Measurements from ENCODE around the gene ABCA12. TPM values are rescaled to one million over a fixed set of nuclear protein-coding genes. Genes with fewer than 3 reads are reported as not detected.

The ABCA12 gene
- total and polyA plus RNA-seq, 7 experiments from 2014 or later = not detected

DNA sequence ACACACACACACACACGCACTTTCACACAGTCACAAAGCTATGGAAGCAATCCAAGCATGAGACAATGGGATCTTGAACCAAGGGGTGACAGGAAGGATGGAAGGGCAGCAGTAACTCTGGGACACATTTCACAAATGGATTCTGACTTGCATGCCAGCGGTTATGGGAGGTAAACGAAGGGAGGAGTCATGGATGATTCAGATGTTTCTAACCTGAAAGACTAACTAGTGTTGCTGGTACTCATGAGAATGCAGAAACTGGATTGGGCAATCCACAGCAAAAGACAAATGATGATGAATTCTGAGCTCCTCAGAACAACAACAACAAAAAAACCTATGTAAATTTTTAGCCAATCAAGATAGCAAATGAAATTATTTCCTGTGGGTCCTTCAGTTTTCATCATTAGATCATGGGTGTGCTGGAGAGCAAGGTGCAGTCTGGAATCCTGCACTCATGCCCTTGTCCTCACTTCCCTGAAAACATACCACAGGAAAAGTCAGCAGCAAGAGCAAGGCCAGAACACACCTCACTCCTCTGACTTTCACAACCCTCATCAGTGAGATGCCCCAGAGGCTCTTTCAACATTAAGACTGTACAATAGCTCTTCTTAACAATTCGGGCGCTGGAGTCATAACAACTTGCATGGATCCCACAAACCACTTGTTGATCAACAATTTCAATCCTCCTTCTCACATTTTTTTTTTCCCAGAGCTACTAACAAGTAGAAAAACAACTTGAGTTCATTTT is 32.6 kb downstream of the ABCA12 start:
- Mint-ChIP-seq H3K36me3 (no peaks in the 10 kb centered on the region), H3K27me3 (peaks cover 0 to 5% (median 3%) of the 10 kb centered on the region in 5 donors), H3K27ac (no peak overlapping the region), H3K4me1 (no peaks in the 10 kb centered on the region), H3K4me3 (no peak overlapping the region), H3K9me3 (peaks cover 0 to 7% (median 0%) of the 10 kb centered on the region in 11 donors)
- Histone ChIP-seq H3K4me1 (ENCODE audit: control insufficient read depth in 2 of 2, insufficient read depth in 2 of 2, low read length in 2 of 2) (no peaks in the 10 kb centered on the region), H3K9me3 (ENCODE audit: control insufficient read depth in 2 of 3, low read length in 3 of 3) (no peaks in the 10 kb centered on the region), H3K27ac (ENCODE audit: low read depth, low read length) (no peak overlapping the region), H3K36me3 (ENCODE audit: control insufficient read depth in 2 of 3, insufficient read depth in 3 of 3, low read length in 3 of 3) (no peaks in the 10 kb centered on the region), H3K4me3 (ENCODE audit: low read length) (no peak overlapping the region), H3K27me3 (ENCODE audit: control insufficient read depth in 2 of 2, insufficient read depth in 2 of 2, low read length in 2 of 2) (peaks cover 0 to 3% of the 10 kb centered on the region in 2 donors)
- no peak for DNase-seq
- no peak for ATAC-seq
- POLR2A ChIA-PET = no interaction called here
- CTCF ChIA-PET = interaction anchor here (0.6 kb wide), 1 partner anchor 11 kb away, joined by 3 read pairs; no protein-coding TSS in a partner anchor
- intact Hi-C loops (cut with micrococcal nuclease) = no loop called here

DNA sequence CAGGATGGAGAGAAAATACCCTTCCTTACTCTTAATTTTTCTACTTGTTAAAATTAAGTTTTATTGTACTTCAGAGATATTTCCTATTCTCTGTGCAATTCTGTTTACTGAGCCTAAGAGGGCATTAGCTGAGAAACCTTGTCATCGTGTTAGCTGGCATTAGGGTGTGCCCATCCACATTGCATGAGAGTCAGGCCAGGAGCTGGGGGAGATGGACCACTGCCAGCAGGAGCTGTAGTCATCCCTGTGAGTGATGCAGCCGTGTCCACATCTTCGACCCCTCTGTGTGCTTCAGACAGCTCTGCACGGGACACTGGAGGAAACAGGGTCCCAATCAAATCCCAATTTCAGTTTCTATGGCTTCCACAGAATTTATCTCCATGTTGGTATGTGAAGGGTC is 34.2 kb downstream of the ABCA12 start:
- H3K9me3 Mint-ChIP-seq = peaks cover 0 to 7% (median 0%) of the 10 kb centered on the region in 11 donors
- Histone ChIP-seq H3K27me3 (ENCODE audit: control insufficient read depth in 2 of 2, insufficient read depth in 2 of 2, low read length in 2 of 2) (peaks cover 0 to 3% of the 10 kb centered on the region in 2 donors), H3K4me3 (ENCODE audit: low read length) (no peak overlapping the region), H3K4me1 (ENCODE audit: control insufficient read depth in 2 of 2, insufficient read depth in 2 of 2, low read length in 2 of 2) (no peaks in the 10 kb centered on the region), H3K27ac (ENCODE audit: low read depth, low read length) (no peak overlapping the region), H3K36me3 (ENCODE audit: control insufficient read depth in 2 of 3, insufficient read depth in 3 of 3, low read length in 3 of 3) (no peaks in the 10 kb centered on the region), H3K9me3 (ENCODE audit: control insufficient read depth in 2 of 3, low read length in 3 of 3) (no peaks in the 10 kb centered on the region)
- H3K27me3 Mint-ChIP-seq = peaks cover 0 to 3% (median 0%) of the 10 kb centered on the region in 5 donors
- H3K27ac Mint-ChIP-seq = no peak overlapping the region
- ChIA-PET CTCF (no interaction called here), POLR2A (no interaction called here)
- H3K36me3 Mint-ChIP-seq = no peaks in the 10 kb centered on the region
- H3K4me1 Mint-ChIP-seq = no peaks in the 10 kb centered on the region
- DNase-seq (no peak), ATAC-seq (no peak)
- intact Hi-C loops (cut with micrococcal nuclease) = no loop called here
- no peak overlapping the region for H3K4me3 Mint-ChIP-seq

DNA sequence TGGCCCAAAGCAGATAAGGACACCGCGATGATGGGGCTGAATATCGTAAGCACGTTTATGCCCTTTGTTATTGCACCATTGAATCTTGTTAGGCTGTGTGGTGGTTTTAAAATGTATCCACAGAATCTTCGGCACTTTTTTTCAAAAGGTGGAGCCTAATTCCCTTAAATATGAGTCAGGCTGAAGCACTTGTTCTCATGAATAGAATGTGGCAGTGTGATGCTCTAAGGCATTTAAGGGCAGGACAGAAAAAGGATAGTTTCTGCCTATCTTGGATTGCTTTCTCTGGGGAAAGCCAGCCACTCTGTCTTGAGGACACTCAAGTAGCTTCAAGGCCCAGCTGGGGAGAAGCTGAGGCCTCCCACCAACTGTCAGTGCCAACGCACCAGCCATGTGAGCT is 39.6 kb downstream of the ABCA12 start:
- no peak overlapping the region for H3K4me3 Mint-ChIP-seq
- ATAC-seq (no peak), DNase-seq (no peak)
- ChIA-PET CTCF (no interaction called here), POLR2A (no interaction called here)
- no peak overlapping the region for H3K27ac ChIP-seq (ENCODE audit: low read depth, low read length)
- no peaks in the 10 kb centered on the region for H3K36me3 Mint-ChIP-seq
- H3K9me3 ChIP-seq (ENCODE audit: control insufficient read depth in 2 of 3, low read length in 3 of 3) = no peaks in the 10 kb centered on the region
- intact Hi-C loops (cut with micrococcal nuclease) = no loop called here
- no peaks in the 10 kb centered on the region for H3K4me1 Mint-ChIP-seq
- peaks cover 0 to 3% (median 0%) of the 10 kb centered on the region in 5 donors for H3K27me3 Mint-ChIP-seq
- no peaks in the 10 kb centered on the region for H3K36me3 ChIP-seq (ENCODE audit: control insufficient read depth in 2 of 3, insufficient read depth in 3 of 3, low read length in 3 of 3)
- no peak overlapping the region for H3K27ac Mint-ChIP-seq
- no peaks in the 10 kb centered on the region for H3K4me1 ChIP-seq (ENCODE audit: control insufficient read depth in 2 of 2, insufficient read depth in 2 of 2, low read length in 2 of 2)
- H3K9me3 Mint-ChIP-seq = peaks cover 0 to 7% (median 0%) of the 10 kb centered on the region in 11 donors
- no peak overlapping the region for H3K4me3 ChIP-seq (ENCODE audit: low read length)
- no peaks in the 10 kb centered on the region for H3K27me3 ChIP-seq (ENCODE audit: control insufficient read depth in 2 of 2, insufficient read depth in 2 of 2, low read length in 2 of 2)

- intact Hi-C loops (cut with micrococcal nuclease) = no loop called here
- no peaks in the 10 kb centered on the region for H3K27me3 ChIP-seq (ENCODE audit: control insufficient read depth in 2 of 2, insufficient read depth in 2 of 2, low read length in 2 of 2)
- no peak overlapping the region for H3K27ac ChIP-seq (ENCODE audit: low read depth, low read length)
- H3K9me3 ChIP-seq (ENCODE audit: control insufficient read depth in 2 of 3, low read length in 3 of 3) = no peaks in the 10 kb centered on the region
- Mint-ChIP-seq H3K27ac (no peak overlapping the region), H3K4me3 (no peak overlapping the region), H3K9me3 (peaks cover 0 to 1% (median 0%) of the 10 kb centered on the region in 11 donors), H3K27me3 (peaks cover 0 to 5% (median 0%) of the 10 kb centered on the region in 5 donors), H3K4me1 (no peaks in the 10 kb centered on the region), H3K36me3 (no peaks in the 10 kb centered on the region)
- no peaks in the 10 kb centered on the region for H3K4me1 ChIP-seq (ENCODE audit: control insufficient read depth in 2 of 2, insufficient read depth in 2 of 2, low read length in 2 of 2)
- H3K36me3 ChIP-seq (ENCODE audit: control insufficient read depth in 2 of 3, insufficient read depth in 3 of 3, low read length in 3 of 3) = no peaks in the 10 kb centered on the region
- ChIA-PET CTCF (interaction anchor here (0.6 kb wide), 1 partner anchor 524 kb away, joined by 3 read pairs; no protein-coding TSS in a partner anchor), POLR2A (no interaction called here)
- DNase-seq (no peak), ATAC-seq (no peak)
- no peak overlapping the region for H3K4me3 ChIP-seq (ENCODE audit: low read length)
Measured at GRCh38 chr2:215084080-215084479, 54.3 kb downstream of the ABCA12 start.

DNA sequence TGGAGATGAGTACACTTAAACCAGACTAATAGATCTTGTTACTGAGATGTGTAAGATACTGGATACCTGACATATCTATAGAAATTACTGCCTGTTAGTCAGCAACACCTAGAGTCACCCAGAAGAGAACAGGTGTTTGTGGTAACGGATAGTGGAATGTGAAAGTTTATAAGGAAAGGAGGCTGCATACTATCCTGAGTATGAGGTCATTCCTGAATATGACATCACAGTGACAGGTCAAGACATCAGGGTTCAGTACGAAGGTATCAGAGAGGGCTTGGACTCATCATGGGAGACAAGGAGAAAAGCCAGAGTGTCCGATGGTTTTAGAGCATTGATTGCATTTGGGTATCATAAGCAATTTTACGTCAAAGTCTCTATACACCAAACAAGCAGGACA is 55.3 kb downstream of the ABCA12 start:
- no peaks in the 10 kb centered on the region for H3K27me3 ChIP-seq (ENCODE audit: control insufficient read depth in 2 of 2, insufficient read depth in 2 of 2, low read length in 2 of 2)
- Mint-ChIP-seq H3K36me3 (no peaks in the 10 kb centered on the region), H3K4me1 (no peaks in the 10 kb centered on the region), H3K27me3 (peaks cover 0 to 8% (median 0%) of the 10 kb centered on the region in 5 donors), H3K27ac (no peak overlapping the region), H3K9me3 (peaks cover 0 to 1% (median 0%) of the 10 kb centered on the region in 11 donors), H3K4me3 (no peak overlapping the region)
- H3K9me3 ChIP-seq (ENCODE audit: control insufficient read depth in 2 of 3, low read length in 3 of 3) = no peaks in the 10 kb centered on the region
- intact Hi-C loops (cut with micrococcal nuclease) = no loop called here
- ChIA-PET POLR2A (no interaction called here), CTCF (no interaction called here)
- ATAC-seq = no peak
- H3K36me3 ChIP-seq (ENCODE audit: control insufficient read depth in 2 of 3, insufficient read depth in 3 of 3, low read length in 3 of 3) = no peaks in the 10 kb centered on the region
- H3K4me3 ChIP-seq (ENCODE audit: low read length) = no peak overlapping the region
- DNase-seq = no peak
- H3K27ac ChIP-seq (ENCODE audit: low read depth, low read length) = no peak overlapping the region
- no peaks in the 10 kb centered on the region for H3K4me1 ChIP-seq (ENCODE audit: control insufficient read depth in 2 of 2, insufficient read depth in 2 of 2, low read length in 2 of 2)

GRCh38 chr2:215082446-215082845 is 56.0 kb downstream of the ABCA12 start:
- no peak for ATAC-seq

DNA sequence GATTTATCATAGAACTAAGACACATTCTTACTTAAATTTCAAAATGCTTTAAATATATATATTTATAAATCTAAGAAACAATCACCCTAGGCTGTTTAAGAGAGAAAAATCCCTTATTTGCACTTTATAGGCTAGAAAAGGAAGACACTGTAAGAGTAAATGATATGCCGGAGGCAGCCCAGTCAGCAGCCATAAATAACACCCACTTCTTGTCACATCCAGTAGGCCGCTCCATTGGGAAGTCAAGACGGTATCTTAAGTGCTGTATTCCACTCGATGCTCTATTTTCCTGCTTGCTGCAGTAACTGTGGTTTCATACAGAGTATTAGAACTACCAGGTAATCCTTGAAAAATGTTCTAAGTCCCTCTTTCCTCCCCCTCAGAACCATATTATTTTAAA is 57.9 kb downstream of the ABCA12 start:
- ATAC-seq = no peak
- ChIA-PET POLR2A (no interaction called here), CTCF (no interaction called here)
- Mint-ChIP-seq H3K4me3 (no peak overlapping the region), H3K9me3 (peaks cover 0 to under 1% (median 0%) of the 10 kb centered on the region in 11 donors), H3K36me3 (no peaks in the 10 kb centered on the region), H3K4me1 (no peaks in the 10 kb centered on the region), H3K27ac (no peak overlapping the region), H3K27me3 (peaks cover 0 to 8% (median 0%) of the 10 kb centered on the region in 5 donors)
- H3K9me3 ChIP-seq (ENCODE audit: control insufficient read depth in 2 of 3, low read length in 3 of 3) = no peaks in the 10 kb centered on the region
- intact Hi-C loops (cut with micrococcal nuclease) = no loop called here
- H3K36me3 ChIP-seq (ENCODE audit: control insufficient read depth in 2 of 3, insufficient read depth in 3 of 3, low read length in 3 of 3) = no peaks in the 10 kb centered on the region
- no peak overlapping the region for H3K4me3 ChIP-seq (ENCODE audit: low read length)
- DNase-seq = no peak
- no peaks in the 10 kb centered on the region for H3K4me1 ChIP-seq (ENCODE audit: control insufficient read depth in 2 of 2, insufficient read depth in 2 of 2, low read length in 2 of 2)
- H3K27me3 ChIP-seq (ENCODE audit: control insufficient read depth in 2 of 2, insufficient read depth in 2 of 2, low read length in 2 of 2) = no peaks in the 10 kb centered on the region
- H3K27ac ChIP-seq (ENCODE audit: low read depth, low read length) = no peak overlapping the region

More at GRCh38 chr2:215082446-215082845, 56.0 kb downstream of the ABCA12 start:
- Mint-ChIP-seq H3K4me1 (no peaks in the 10 kb centered on the region), H3K36me3 (no peaks in the 10 kb centered on the region), H3K27ac (no peak overlapping the region), H3K4me3 (no peak overlapping the region), H3K27me3 (peaks cover 0 to 8% (median 0%) of the 10 kb centered on the region in 5 donors), H3K9me3 (peaks cover 0 to 1% (median 0%) of the 10 kb centered on the region in 11 donors)
- Histone ChIP-seq H3K4me3 (ENCODE audit: low read length) (no peak overlapping the region), H3K27me3 (ENCODE audit: control insufficient read depth in 2 of 2, insufficient read depth in 2 of 2, low read length in 2 of 2) (no peaks in the 10 kb centered on the region), H3K4me1 (ENCODE audit: control insufficient read depth in 2 of 2, insufficient read depth in 2 of 2, low read length in 2 of 2) (no peaks in the 10 kb centered on the region), H3K27ac (ENCODE audit: low read depth, low read length) (no peak overlapping the region), H3K36me3 (ENCODE audit: control insufficient read depth in 2 of 3, insufficient read depth in 3 of 3, low read length in 3 of 3) (no peaks in the 10 kb centered on the region), H3K9me3 (ENCODE audit: control insufficient read depth in 2 of 3, low read length in 3 of 3) (no peaks in the 10 kb centered on the region)
- CTCF ChIA-PET = no interaction called here
- POLR2A ChIA-PET = no interaction called here
- no peak for DNase-seq
- intact Hi-C loops (cut with micrococcal nuclease) = no loop called here

All from naive thymus-derived CD4-positive, alpha-beta T cell (primary cell).